SKM-1 (cell line): ENCODE results near the gene OAT.

Experiments used
- DNase-seq: peaks from one replicate; lab custom pipeline; 2025; ENCODE audit not compliant: unreplicated experiment; lab: John Stamatoyannopoulos, UW

Gene OAT

DNA sequence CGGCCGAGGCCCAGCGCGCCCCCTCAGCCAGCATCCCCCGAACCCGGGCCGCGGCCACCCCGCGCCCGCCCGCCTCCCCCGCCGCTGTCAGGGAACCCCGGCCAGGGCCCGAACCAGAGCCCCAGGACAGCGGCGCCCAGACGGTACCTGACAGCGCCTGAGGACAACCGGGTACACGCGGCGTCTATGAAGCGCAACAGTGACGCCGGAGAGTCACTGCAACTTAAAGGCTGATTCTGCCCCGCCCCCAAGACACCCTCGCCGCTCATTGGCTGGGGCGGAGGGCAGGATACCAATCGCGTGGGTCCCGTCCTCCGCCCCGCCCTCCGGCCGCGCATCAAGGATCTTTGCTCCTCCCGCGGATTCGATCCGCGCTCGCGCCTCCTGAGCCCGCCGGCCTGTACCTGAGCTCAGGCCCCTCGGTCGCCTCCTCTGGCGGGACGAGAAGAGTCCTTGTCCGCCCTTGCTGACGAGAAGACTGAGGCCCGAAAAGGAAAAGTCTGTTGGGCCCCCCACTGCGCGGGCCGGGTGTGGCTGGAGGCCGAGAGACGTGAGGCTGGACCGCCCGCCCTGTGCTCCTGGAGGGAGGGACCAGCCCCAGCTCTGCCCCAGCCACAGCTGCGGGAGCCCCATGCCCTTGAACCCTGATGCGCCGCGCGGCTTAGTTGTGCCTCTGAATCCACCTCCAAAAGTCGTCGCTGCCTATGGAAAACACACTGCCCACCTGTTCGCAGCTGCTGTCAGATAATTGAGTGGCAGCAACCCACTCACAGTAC is at the start of gene OAT:
Gene OAT, minus strand, starts transcription at position 198 of the 776 bp plus-strand sequence. CDS start 6,752 bp downstream, outside the sequence.
- DNase-seq: peak; percentile 87

GRCh38 chr10:124467165-124467564 is 48.4 kb upstream of the OAT start:
- no peak for DNase-seq

GRCh38 chr10:124465777-124466488 is 47.2 kb upstream of the OAT start:
- DNase-seq: no peak

- DNase-seq: no peak
These were observed 46.5 kb upstream of the OAT start for GRCh38 chr10:124465003-124465776.

DNA sequence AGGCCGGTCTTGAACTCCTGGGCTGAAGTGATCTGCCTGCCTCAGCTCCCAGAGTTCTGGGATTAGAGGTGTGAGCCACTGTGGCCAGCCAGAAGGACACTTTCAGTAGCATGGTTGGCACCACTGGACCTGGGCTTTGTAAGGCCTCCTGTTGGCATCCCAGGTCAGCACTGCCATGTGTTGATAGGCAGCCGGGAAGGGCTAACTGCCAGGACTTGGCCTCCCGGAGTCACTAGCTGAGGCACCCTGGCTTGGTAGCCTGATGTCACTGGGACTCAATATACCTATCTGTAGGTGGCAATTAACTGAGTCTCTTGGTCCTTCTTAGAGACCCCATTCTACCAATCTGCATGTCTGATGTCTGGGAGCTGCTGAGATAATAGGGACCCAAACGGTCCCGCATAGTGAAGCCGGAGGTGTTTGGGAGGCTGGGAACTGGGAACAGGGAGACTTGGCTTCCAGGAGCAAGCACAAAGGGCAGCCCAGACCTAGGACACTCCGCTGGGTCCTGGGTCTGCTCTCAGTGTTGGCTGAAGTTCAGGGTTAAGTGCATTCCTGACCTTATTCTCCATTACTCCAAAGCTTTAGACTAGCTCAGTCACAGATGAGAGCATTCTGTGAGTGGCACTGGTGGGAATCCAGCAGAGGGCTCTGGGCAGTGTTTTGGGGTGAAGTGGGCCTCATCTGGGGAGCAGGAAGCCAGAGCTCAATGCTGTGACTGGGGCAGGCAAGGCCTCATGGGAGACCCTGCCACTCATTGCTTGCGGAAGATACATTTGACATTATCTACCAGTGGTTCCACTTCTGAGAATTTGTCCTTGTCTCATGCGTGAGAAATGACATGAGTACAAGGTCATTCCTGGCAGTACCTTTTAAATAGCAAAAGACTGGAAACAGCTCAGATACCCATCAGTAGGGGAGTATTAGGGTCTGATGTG is 45.6 kb upstream of the OAT start:
- DNase-seq: no peak

DNA sequence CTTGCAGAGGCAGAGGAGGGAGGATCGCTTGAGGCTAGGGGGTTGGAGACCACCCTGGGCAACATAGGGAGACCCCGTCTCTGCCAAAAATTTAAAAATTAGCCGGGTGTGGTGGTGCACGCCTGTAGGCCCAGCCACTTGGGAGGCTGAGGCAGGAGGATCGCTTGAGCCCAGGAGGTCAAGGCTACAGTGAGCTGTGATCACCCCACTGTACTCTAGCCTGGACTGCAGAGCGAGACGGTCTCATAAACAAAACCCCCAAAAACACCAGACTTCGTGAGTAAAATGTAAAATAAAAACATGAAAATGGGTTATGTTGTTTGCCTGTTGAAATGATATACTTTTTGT is 43.6 kb upstream of the OAT start:
- DNase-seq: no peak

GRCh38 chr10:124461642-124462347 is 43.1 kb upstream of the OAT start, which contains the start of gene LHPP:
Gene LHPP, plus strand, starts transcription at chr10:124461823. Its CDS starts 40 bp downstream, at chr10:124461863.
- peak; percentile 21 for DNase-seq

GRCh38 chr10:124460144-124460543 is 41.4 kb upstream of the OAT start:
- no peak for DNase-seq

DNA sequence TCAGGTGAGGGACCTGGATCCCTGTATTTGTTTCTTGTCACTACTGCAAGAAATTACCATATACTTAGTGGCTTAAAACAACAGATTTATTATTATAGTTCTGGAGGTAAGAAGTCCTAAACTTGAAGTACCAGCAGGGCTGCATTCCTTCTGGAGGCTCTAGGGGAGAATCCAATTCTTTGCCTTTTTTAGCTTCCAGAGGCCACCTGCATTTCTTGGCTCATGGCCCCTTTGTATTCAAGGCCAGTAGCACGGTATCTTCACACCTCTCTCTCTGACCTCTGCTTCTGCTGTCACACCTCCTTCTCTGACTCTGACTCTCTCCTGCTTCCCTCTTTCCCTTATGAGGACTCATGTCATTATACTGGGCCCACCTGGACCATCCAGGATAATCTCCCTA is 40.7 kb upstream of the OAT start:
- DNase-seq: no peak

DNA sequence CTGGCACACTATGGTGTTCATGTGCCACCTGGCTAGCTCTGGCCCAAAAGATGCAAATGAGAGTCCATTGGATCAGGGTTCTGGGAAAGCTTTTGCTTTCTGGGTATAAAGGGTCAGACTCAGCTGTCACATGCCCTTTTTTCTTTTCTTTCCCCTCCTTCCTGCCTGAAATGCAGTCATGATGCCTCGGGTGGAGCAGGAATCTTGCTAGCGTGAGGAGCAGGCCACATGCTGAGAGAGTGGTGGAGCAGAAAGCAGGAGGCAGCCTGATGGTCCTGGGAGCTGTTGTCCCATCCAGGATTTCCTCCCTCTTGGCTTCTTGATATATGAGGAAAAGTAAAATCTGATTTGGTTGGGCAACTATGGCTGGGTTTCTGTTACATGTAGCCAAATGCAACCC is 40.2 kb upstream of the OAT start:
- no peak for DNase-seq

DNA sequence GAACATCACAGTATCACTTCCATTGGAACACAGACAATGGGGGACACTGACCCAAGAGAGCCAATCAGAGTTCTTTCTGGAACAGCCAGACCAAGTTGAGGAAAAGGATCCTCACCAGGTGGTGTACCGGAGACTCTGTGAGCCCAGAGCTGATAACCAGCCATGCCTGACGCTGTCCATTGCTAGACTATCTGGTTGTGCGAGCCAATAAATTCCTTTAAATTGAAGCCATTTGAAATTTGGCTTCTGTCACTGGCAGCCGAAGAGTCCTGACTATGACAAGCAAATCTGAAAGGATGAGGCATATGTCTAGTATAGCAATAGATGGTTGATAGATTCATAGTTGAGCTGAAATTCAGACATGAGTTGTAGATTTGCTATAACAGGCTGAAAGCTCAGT is 39.8 kb upstream of the OAT start:
- DNase-seq: no peak

DNA sequence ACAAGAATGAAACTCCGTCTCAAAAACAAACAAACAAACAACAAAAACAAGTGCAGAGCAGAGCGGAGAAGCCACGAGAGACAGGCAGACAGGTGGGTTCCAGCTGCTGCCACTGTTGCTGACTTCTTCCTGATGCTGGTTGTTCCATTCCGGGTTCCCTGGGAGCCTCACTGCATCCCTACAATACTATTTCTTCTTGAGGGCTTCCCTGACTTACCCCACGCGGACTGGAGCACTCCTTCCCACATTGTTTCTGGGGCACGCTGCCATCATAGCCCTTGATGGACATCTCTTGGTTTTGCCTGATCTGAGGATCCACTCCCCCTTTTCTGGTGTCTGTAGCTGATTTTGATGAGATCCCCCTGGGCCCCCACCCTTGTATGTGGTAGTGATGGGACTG is 36.7 kb upstream of the OAT start:
- DNase-seq: no peak

DNA sequence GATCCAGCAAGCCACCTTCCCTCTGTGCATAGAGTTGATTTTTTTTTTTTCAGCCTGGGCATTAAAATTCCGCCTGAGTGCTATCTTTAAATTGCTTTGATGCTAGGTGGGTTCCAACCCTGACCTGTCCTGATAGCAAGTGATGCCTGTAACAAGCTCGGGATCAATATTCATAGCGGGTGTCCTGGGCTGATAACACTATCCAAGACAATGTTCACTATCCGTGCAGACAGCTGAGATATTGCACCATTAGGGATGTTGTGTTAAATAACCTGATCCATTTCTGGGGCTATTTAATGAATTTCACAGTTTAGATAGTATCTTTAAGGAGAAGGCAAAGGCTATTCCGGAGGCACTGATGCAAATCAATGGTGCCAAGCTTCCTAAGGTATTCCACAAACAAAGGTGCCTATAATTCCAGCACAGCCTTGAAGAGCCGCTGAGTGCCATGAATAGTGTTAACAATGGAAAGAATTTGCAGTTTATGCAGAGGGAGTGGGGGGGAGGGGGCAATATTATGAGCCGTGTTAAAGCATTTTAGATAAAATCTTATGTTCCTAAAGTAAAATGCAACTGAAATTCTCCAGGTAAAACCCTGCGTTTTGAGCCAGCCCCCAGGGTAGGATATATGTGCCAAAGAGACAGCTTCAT is 35.4 kb upstream of the OAT start:
- no peak for DNase-seq

DNA sequence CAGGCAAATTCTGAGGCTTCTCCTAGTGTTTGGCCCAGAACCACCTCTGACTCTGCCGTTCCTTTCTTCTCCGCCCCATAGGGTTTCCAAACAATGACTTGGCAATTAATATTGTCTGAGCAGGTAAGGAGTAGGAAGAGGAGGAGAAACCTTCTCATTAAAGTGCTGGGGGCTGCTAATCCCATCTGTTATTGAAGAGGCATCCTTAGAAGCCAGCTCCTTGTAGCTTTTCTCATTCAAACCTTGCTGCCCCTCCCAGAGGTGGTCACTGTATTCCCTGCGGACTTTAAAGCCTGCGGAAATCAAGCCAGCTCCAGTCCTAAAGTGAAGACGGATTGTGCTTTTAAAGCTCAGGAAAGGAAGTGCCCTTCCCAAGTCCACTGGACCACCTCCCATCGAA is 32.6 kb upstream of the OAT start:
- DNase-seq: no peak

- DNase-seq: no peak
These were observed 32.0 kb upstream of the OAT start for GRCh38 chr10:124450783-124451057.

- DNase-seq: no peak
These were observed 31.5 kb upstream of the OAT start, which contains the start of gene NKX1-2 for GRCh38 chr10:124450012-124450782. Gene NKX1-2, minus strand, starts transcription at chr10:124450035. Its CDS starts 92 bp downstream, at chr10:124449943.

GRCh38 chr10:124449170-124450011 is 30.7 kb upstream of the OAT start:
- DNase-seq: no peak

DNA sequence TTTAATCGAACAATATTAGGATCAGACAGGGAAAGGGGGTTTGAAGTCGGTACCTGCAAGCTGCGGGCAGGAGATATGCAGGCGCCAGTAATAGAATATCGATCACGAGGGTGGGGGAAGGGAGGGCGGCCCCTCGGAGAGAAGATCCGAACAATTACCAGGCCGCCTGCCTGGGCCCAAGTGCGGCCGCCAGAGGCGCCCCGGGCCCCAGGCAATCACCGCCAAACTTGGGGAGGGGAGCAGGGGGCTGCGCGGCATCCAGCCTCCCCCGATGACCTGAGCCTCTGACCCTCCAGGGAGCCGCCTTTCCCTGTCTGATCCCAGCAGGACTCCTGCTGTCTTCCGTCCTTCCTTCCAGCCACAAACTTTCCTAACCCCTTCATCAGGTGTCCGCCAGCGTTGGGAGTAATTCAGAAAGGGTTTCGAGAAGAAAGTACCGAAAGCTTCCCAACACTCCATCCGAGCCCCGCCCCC is 30.0 kb upstream of the OAT start:
- DNase-seq: no peak
